SK-N-MC (cell line): Measurements from ENCODE around the gene MRPL23.

Source experiments
- DNase-seq: peaks from one replicate; pipeline ENCODE4 v3.0.0-alpha.2; 2011; ENCODE audit warnings: low read depth, low spot score
- H3K27ac ChIP-seq: fragments of 200-600 bp; sonication (generic); 2 replicates; pipeline ENCODE4 v1.5.1; 2016; ENCODE audit warnings: mixed run types
- H3K36me3 ChIP-seq: fragments of 200-600 bp; sonication (generic); 2 replicates; pipeline ENCODE4 v1.6.1; 2017; ENCODE audit warnings: antibody characterized with exemption, low read length, mixed read lengths; ENCODE audit not compliant: insufficient read depth
- H3K4me3 ChIP-seq: fragments of 200-600 bp; sonication (generic); 2 replicates; pipeline ENCODE4 v1.5.1; 2016
- H3K9ac ChIP-seq: fragments of 200-600 bp; sonication (generic); 2 replicates; pipeline ENCODE4 v1.8.0; 2017; ENCODE audit warnings: mixed run types, mixed read lengths; ENCODE audit not compliant: insufficient read length
- H3K9me3 ChIP-seq: fragments of 200-600 bp; sonication (generic); 2 replicates; pipeline ENCODE4 v1.6.1; 2017; ENCODE audit warnings: low read depth, mild to moderate bottlenecking, antibody characterized with exemption, low read length, moderate library complexity, mixed read lengths
- EZH2 ChIP-seq: fragments of 200-600 bp; sonication (generic); IDR thresholded peaks from one replicate; pipeline ENCODE4 v1.6.1; 2017; ENCODE audit warnings: antibody characterized with exemption
- FOXP2 ChIP-seq: optimal IDR thresholded peaks from 2 replicates; pipeline ENCODE3; 2011; ENCODE audit warnings: mild to moderate bottlenecking, moderate library complexity; ENCODE audit not compliant: insufficient read depth; ENCODE audit errors: extremely low read length, control extremely low read depth
- POLR2AphosphoS5 ChIP-seq: IDR thresholded peaks from 2 replicates; pipeline ENCODE4 v1.6.1; 2012; ENCODE audit warnings: mild to moderate bottlenecking, low read depth, low read length, borderline replicate concordance

The MRPL23 gene

DNA sequence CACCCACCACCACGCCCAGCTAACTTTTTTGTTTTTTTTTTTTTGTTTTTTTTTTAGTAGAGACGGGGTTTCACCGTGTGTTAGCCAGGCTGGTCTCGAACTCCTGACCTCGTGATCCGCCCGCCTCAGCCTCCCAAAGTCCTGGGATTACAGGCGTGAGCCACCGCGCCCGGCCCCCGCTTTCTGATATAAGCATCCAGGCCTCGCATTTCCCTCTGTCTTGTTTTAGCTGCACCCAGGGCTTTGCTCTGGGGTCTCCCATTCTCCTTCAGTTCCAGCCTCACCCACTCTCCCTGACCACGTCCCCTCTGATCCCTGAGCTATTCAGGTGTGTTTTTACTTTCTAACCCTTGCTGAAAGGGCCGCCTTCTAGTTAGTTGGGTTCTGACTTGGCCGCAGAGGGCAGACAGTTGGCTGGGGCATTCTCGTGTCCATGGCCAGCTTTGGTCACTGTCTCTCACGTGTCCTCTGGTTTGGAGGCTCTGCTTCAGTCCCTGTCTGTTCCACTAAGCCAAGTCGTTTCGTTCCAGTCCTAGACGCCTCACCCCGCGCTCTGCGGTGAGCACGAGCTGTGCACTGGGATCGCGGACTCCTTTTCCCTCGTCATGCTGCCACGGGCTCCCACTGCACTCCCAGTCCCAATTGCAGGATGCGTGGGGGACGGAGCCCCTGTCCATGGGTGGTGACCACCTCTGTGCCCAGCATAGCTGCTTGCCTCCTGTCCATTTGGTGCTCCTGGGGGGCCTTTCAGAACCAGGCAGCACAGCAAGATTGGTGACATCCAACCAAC is 33.7 kb upstream of the MRPL23 start:
- H3K36me3 ChIP-seq: no peaks in the 10 kb centered on the region
- no peaks in the 10 kb centered on the region for H3K9me3 ChIP-seq
- H3K4me3 ChIP-seq: no peak overlapping the region
- H3K9ac ChIP-seq: no peak overlapping the region
- no peak for TF ChIP-seq POLR2AphosphoS5
- TF ChIP-seq FOXP2: no peak
- TF ChIP-seq EZH2: no peak
- no peak overlapping the region for H3K27ac ChIP-seq
- DNase-seq: no peak

DNA sequence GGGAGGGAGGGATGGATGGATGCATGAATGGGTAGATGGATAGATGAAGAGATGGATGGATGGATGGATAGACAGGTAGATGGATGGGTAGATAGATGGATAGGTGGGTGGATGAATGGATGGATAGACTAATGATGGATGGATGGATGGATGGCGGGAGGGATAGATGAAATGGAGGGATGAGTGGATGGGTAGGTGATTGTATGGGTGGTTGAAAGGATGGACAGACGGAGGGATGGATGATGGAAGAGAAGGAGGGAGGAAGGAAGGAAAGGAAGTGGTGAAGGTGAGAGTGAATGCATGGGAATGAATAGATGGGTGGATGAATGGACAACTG is 31.4 kb upstream of the MRPL23 start:
- H3K4me3 ChIP-seq: no peak overlapping the region
- TF ChIP-seq FOXP2 (no peak), EZH2 (no peak), POLR2AphosphoS5 (no peak)
- no peak for DNase-seq

GRCh38 chr11:1916132-1916985 is 30.8 kb upstream of the MRPL23 start:
- DNase-seq: no peak
- Histone ChIP-seq H3K27ac (no peak overlapping the region), H3K9me3 (no peaks in the 10 kb centered on the region), H3K36me3 (no peaks in the 10 kb centered on the region), H3K4me3 (no peak overlapping the region), H3K9ac (no peak overlapping the region)
- TF ChIP-seq EZH2 (no peak), POLR2AphosphoS5 (no peak), FOXP2 (no peak)

More for the DNA sequence above, 31.4 kb upstream of the MRPL23 start:
- no peaks in the 10 kb centered on the region for H3K36me3 ChIP-seq
- no peak overlapping the region for H3K9ac ChIP-seq
- H3K9me3 ChIP-seq: no peaks in the 10 kb centered on the region
- no peak overlapping the region for H3K27ac ChIP-seq

DNA sequence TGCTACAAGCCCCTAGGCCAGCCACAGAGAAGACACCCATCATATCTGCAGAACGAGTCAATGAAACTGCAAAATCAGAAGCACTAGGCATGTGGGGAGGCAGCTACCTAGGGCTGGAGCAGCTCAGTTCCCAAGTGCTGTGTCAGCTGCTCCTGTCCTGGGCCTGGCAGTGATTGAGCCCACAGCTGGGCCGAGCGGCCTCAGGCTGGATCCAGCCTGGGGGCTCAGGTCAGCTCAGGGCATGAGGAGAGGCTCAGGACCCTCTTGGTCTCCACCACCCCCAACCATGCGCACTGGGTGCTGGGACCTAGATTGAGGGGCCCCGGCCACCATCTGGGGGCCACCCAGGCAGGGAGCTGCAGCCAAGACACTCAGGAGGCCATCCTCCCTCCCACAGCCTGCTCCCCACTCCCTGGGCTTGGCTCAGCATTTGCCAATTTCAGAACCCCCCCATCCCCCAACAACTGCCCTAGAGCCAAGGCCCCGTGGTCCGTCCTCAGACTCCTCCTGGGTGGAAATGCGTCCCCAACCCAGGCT is 30.1 kb upstream of the MRPL23 start:
- DNase-seq: no peak
- Histone ChIP-seq H3K4me3 (no peak overlapping the region), H3K27ac (no peak overlapping the region), H3K9ac (no peak overlapping the region), H3K9me3 (no peaks in the 10 kb centered on the region), H3K36me3 (no peaks in the 10 kb centered on the region)
- TF ChIP-seq POLR2AphosphoS5 (no peak), FOXP2 (no peak), EZH2 (no peak)

GRCh38 chr11:1917523-1918435 is 29.4 kb upstream of the MRPL23 start:
- no peak for TF ChIP-seq FOXP2
- no peak for TF ChIP-seq POLR2AphosphoS5
- TF ChIP-seq EZH2: no peak
- no peak overlapping the region for H3K27ac ChIP-seq
- no peak for DNase-seq
- no peaks in the 10 kb centered on the region for H3K9me3 ChIP-seq
- H3K9ac ChIP-seq: no peak overlapping the region
- H3K4me3 ChIP-seq: no peak overlapping the region
- no peaks in the 10 kb centered on the region for H3K36me3 ChIP-seq

DNA sequence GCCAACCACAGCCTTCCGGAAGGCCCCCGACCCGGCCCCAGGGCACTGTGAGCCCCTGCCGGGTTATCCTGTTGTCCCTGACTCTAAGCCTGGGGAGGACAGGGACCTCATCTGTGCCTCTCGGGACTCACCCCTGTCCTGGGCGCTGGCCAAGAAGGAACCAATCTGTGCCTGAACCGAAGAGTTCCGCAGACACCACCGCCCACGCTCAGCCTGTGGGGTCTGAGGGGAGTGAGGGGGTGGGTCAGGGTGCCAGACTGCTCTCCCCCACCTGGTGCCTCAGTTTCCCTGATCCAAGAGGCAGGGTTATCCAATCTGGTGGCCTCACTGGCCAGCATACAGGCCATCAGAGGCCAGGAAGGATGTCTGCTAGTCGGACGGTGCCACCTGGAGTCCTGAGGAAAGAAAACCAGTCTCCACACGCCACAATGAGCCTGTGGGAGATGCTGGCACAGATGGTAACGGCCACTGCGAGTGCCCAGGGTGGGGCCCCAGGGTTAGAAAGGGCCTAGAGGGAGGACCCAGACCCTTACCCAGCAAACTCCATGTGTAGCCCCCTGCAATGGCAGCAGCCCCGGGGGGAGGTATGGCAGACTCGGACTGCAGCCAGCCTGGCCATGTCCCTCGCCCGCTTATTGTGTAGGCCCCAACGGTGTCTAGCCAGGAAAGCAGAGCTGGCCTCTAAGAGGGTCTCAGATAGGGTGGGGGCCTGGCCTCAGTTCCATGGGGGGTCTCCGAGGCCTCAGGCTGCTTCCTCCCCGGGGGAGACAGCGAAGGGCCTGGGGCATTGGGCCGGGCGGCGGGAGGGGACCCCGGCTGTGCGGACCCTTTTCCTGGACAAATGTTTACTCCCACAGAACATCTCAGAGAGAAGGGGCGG is 28.5 kb upstream of the MRPL23 start:
- no peak for DNase-seq
- no peaks in the 10 kb centered on the region for H3K9me3 ChIP-seq
- no peak overlapping the region for H3K9ac ChIP-seq
- H3K27ac ChIP-seq: no peak overlapping the region
- no peaks in the 10 kb centered on the region for H3K36me3 ChIP-seq
- TF ChIP-seq POLR2AphosphoS5: no peak
- no peak for TF ChIP-seq EZH2
- no peak for TF ChIP-seq FOXP2
- H3K4me3 ChIP-seq: no peak overlapping the region

DNA sequence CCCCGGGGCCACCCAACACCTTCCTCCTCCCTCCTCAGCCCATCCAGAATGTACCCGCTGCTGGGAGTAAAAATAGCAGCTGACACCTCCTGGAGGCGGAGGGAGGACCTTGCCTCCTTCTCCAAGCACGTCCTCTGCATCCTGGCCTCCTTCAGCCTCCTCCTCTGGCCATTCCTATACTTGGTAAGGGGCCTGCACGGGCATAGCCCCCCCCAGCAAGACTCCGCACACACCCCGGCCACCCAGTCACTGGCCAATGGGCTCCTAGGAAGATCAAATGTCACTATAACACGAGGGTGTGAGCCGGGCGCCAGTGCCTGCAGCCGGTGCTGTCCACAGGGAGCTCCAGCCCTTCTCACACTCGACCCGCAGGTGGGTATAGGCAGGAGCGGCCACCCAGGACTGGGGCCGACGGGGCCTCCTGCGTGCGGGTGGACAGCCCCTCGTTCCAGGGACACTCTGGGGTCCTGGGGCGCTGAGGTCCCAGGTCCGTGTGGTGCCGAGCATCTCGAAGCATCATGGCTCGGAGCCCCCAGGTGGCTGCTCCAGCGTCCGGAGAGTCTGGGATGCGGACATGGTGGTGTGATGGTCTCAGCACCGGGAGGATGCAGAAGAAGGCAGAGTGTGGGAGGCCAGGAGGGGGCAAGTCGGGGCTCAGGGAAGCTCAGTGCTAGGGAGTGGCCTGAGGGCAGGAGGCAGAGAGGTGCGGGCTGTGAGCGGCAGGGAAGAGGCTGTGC is 27.6 kb upstream of the MRPL23 start, which contains the start of gene TNNT3:
Gene TNNT3, plus strand, starts transcription at position 313 of the 737 bp plus-strand sequence. CDS start 3,172 bp downstream, outside the sequence.
- Histone ChIP-seq H3K27ac (no peak within 1 kb of the TSS), H3K9ac (no peak within 1 kb of the TSS), H3K36me3 (no peaks in the 10 kb centered on the region), H3K9me3 (no peaks in the 10 kb centered on the region), H3K4me3 (no peak within 1 kb of the TSS)
- DNase-seq: no peak
- TF ChIP-seq POLR2AphosphoS5 (no peak), EZH2 (no peak), FOXP2 (no peak)
